Measurements from ENCODE around the gene LRP1-AS.

The LRP1-AS gene

DNA sequence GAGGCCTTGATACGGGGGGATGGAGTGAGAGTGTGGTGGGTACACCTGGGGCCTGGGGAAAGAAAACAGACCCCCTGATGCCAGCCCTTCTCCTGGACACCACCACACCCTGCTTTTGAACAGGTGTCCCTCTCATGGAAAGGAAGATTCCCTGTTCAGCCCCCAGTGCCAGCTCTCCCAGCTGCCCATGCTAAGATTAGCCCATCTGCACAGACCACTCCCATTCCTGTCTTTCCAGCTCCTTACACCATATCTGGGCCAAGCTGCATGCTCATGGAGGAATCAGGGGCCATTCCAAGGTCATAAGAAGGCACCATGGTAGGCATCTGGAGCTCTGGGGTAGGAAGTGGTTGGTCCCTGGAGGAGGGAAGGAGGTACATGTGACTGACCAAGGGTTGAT is 48.9 kb downstream of the LRP1-AS start:
- DNase-seq (ENCODE audit: low read depth in 2 of 2): no peak

DNA sequence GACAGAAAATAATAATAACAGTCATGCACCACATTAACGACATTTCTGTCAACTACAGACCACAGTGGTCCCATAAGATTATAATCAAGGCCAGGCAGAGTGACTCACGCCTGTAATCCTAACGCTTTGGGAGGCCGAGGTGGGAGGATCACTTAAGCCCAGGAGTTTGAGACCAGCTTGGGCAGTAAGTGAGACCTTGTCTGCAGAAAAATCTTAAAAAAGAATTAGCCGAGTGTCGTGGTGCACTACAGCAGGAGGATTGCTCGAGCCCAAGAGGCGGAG is 49.9 kb downstream of the LRP1-AS start:
- DNase-seq (ENCODE audit: low read depth in 2 of 2): no peak

DNA sequence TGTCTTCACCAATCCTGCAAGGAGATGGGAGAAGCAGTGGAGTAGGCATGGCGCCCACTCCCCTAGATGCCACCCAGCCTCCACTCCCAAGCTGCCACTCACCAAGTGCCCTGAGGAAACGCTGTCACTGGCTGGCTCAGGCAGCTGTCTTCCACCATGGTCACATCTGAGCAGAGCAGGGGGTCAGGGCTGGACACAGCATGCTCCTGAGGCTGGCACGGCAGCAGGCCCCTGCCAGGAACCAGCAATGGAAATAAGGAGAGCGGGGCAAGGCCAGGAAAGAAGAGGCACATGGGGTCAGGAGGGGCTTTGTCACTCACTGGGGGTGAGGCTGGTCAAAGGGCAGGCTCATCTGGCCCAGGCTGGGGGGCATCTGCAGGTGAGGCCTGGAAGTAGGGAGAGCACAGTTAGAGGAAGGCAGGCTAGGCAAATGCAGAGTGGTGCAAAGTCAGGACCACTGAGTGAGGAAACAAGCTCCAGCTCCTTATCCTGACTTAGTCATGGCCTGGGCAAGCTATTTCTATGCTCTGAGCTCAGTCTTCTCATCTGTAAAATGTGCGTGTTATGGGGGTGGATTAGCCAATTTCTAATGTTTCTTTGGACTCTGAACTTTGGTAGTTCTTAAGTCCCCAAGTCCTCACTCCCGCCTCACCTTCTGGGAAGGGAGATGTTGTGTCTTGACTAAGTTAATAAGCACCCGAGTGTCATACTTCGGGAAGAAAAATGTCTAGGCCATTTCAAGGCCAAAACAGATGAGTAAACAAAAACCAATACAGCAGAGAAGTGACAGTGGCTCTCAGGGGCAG is 50.5 kb downstream of the LRP1-AS start:
- no peak for DNase-seq (ENCODE audit: low read depth in 2 of 2)

DNA sequence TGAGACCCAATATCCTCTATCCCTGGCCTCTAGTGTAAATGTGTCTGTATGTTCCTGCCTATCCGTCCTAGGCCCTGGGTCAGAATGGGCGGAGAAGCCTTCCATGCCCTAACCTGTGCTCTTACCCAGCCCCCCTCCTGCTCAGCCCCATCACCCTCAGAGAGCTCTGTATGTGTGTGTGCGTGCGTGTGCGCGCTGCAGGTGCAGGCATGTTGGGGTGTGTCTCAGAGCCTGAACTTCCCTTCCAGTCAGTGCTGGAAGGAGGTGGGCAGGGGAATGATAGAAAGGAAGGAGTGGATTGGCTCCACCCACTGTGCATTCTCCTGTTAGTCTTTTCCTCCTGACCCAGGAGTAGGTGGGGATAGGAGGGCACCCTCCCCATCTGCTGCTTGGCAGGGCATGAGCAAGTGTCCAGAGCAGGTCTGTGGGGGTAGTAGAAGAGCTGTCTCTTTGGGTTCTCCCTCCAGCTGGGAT is 51.3 kb downstream of the LRP1-AS start:
- DNase-seq (ENCODE audit: low read depth in 2 of 2): no peak

DNA sequence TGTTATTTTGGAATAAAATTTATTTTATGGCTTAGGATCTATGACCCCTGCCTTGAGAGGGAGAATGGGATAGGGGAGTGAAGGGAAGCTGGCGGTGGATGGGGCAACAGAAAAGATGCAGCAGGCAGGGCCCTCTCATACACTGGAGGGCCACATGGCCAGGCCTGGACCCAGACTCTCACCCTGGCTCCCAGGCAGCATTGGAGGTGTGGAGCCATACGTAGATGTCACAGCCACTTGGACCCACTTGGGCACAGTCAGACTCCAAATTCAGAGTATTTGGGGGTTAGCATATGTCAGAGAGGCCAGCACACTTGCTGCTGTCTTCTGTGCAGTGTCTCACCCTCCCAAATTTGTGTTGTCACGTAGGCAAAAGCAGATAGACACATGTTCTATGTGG is 52.0 kb downstream of the LRP1-AS start:
- no peak for DNase-seq (ENCODE audit: low read depth in 2 of 2)
